Astrocyte (in vitro differentiated cells and primary cell): ENCODE results near the gene TMEM116. TPM values are rescaled to one million over a fixed set of nuclear protein-coding genes. Genes with fewer than 3 reads are reported as not detected.

Experiments used
- DNase-seq: peaks from one replicate; pipeline ENCODE4 v3.0.0-alpha.2; 2010; ENCODE audit warnings: low read depth
- FAIRE-seq: peaks from 2 replicates; lab custom pipeline; 2011; peaks lifted over from hg19 to GRCh38; lab: Jason Lieb, UNC
- H2AFZ ChIP-seq: 2 replicates; pipeline ENCODE4 v1.6.0; 2012; ENCODE audit warnings: low read depth, low read length, inconsistent platforms
- H3K27ac ChIP-seq: 2 replicates; pipeline ENCODE4 v1.5.1; 2011; ENCODE audit warnings: low read depth, low read length, inconsistent platforms
- H3K27me3 ChIP-seq: 2 replicates; pipeline ENCODE4 v1.6.0; 2011; ENCODE audit warnings: low read length, inconsistent platforms; ENCODE audit not compliant: insufficient read depth
- H3K36me3 ChIP-seq: 2 replicates; pipeline ENCODE4 v1.5.1; 2011; ENCODE audit warnings: low read length, inconsistent platforms; ENCODE audit not compliant: insufficient read depth
- H3K4me1 ChIP-seq: 2 replicates; pipeline ENCODE4 v1.5.1; 2011; ENCODE audit warnings: low read length, inconsistent platforms; ENCODE audit not compliant: insufficient read depth
- H3K4me2 ChIP-seq: 2 replicates; pipeline ENCODE4 v1.6.0; 2012; ENCODE audit warnings: low read length, inconsistent platforms
- H3K4me3 ChIP-seq: 2 replicates; pipeline ENCODE4 v1.5.1; 2011; ENCODE audit warnings: low read depth, mild to moderate bottlenecking, low read length, inconsistent platforms; ENCODE audit not compliant: insufficient read depth
- H3K79me2 ChIP-seq: 2 replicates; pipeline ENCODE4 v1.6.0; 2012; ENCODE audit warnings: mild to moderate bottlenecking, low read length, inconsistent platforms; ENCODE audit not compliant: insufficient read depth
- H3K9ac ChIP-seq: 2 replicates; pipeline ENCODE4 v1.6.0; 2012; ENCODE audit warnings: mild to moderate bottlenecking, low read length, inconsistent platforms
- H3K9me3 ChIP-seq: 2 replicates; pipeline ENCODE4 v1.5.1; 2012; ENCODE audit warnings: low read depth, mild to moderate bottlenecking, low read length, inconsistent platforms; ENCODE audit not compliant: insufficient read depth
- H4K20me1 ChIP-seq: 2 replicates; pipeline ENCODE4 v1.6.0; 2012; ENCODE audit warnings: low read length, inconsistent platforms; ENCODE audit not compliant: insufficient read depth
- H3K27ac Mint-ChIP-seq: one replicate; pipeline ENCODE4 v1.8.0; 2021; ENCODE audit warnings: mild to moderate bottlenecking, mixed read lengths; ENCODE audit not compliant: unreplicated experiment
- H3K27me3 Mint-ChIP-seq: one replicate; pipeline ENCODE4 v1.8.0; 2021; ENCODE audit warnings: low read depth, mixed read lengths; ENCODE audit not compliant: unreplicated experiment
- H3K36me3 Mint-ChIP-seq: one replicate; pipeline ENCODE4 v1.8.0; 2021; ENCODE audit warnings: low read depth, mixed read lengths; ENCODE audit not compliant: unreplicated experiment
- H3K4me1 Mint-ChIP-seq: one replicate; pipeline ENCODE4 v1.8.0; 2021; ENCODE audit warnings: low read depth, mixed read lengths; ENCODE audit not compliant: unreplicated experiment
- H3K4me3 Mint-ChIP-seq: one replicate; pipeline ENCODE4 v1.8.0; 2021; ENCODE audit warnings: mild to moderate bottlenecking, moderate library complexity, mixed read lengths; ENCODE audit not compliant: unreplicated experiment
- H3K9me3 Mint-ChIP-seq: one replicate; pipeline ENCODE4 v1.8.0; 2021; ENCODE audit warnings: mild to moderate bottlenecking, mixed read lengths; ENCODE audit not compliant: unreplicated experiment
- CTCF ChIP-seq: IDR thresholded peaks from 2 replicates; pipeline ENCODE4 v1.5.1; 2011; ENCODE audit warnings: low read depth, mild to moderate bottlenecking, inconsistent platforms, low read length, moderate library complexity; ENCODE audit not compliant: insufficient read depth
- EZH2 ChIP-seq: IDR thresholded peaks from 2 replicates; pipeline ENCODE4 v1.6.1; 2012; ENCODE audit warnings: mild to moderate bottlenecking, low read length, inconsistent platforms; ENCODE audit not compliant: insufficient read depth
- total RNA-seq: library from RNA; stranded (reverse); gene quantifications from 2 replicates; pipeline ENCODE4 v1.2.1, GENCODE V29; 2021

TMEM116 gene
- total RNA-seq, 1 donor from 2014 or later = 7.5 TPM

DNA sequence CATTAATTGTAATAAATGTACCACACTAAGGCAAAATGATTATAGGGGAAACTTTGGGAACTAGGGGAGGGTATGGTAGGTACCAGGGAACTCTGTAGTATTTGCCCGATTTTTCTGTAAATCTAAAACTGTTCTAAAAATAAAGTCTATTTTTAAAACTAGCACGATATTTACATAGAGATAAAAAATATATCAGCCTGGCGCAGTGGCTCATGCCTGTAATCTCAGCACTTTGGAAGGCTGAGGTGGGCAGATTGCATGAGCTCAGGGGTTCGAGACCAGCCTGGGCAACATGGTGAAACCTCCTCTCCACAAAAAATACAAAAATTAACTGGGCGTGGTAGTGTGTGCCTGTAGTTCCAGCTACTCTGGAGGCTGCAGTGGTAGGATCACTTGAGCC is 32.4 kb downstream of the TMEM116 start:
- Mint-ChIP-seq H3K36me3 (peaks cover 3% of the 10 kb centered on the region), H3K27ac (no peak overlapping the region), H3K9me3 (no peaks in the 10 kb centered on the region), H3K4me1 (peaks cover 5% of the 10 kb centered on the region), H3K4me3 (no peak overlapping the region), H3K27me3 (no peaks in the 10 kb centered on the region)
- H4K20me1 ChIP-seq = no peaks in the 10 kb centered on the region
- no peak overlapping the region for H3K9ac ChIP-seq
- H3K27me3 ChIP-seq = no peaks in the 10 kb centered on the region
- H3K9me3 ChIP-seq = no peaks in the 10 kb centered on the region
- FAIRE-seq (no peak), DNase-seq (no peak)
- no peaks in the 10 kb centered on the region for H3K79me2 ChIP-seq
- H3K36me3 ChIP-seq = no peaks in the 10 kb centered on the region
- H2AFZ ChIP-seq = no peak overlapping the region
- H3K4me2 ChIP-seq = no peak overlapping the region
- no peak for TF ChIP-seq EZH2
- no peak overlapping the region for H3K27ac ChIP-seq
- H3K4me3 ChIP-seq = no peak overlapping the region
- no peaks in the 10 kb centered on the region for H3K4me1 ChIP-seq

DNA sequence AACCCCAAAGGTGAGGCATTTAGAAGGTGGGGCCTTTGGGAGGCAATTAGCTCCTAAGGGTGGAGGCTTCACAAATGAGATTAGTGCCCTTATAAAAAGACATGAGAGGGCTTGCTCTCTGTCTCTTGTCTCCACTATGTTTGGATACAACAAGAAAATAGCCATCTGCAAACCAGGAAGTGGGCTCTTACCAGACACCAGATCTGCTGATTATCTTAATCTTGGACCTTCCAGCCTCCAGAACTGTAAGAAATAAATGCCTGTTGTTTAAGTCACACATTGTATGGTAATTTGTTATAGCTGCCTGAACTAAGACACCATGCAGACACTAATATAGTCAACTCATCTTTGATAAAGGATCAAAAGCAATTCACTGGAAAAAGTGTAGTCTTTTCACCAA is 34.4 kb downstream of the TMEM116 start:
- DNase-seq (no peak), FAIRE-seq (no peak)
- H3K4me3 ChIP-seq = no peak overlapping the region
- no peaks in the 10 kb centered on the region for H3K27me3 Mint-ChIP-seq
- no peaks in the 10 kb centered on the region for H3K4me1 ChIP-seq
- no peaks in the 10 kb centered on the region for H3K27me3 ChIP-seq
- H3K9me3 ChIP-seq = no peaks in the 10 kb centered on the region
- TF ChIP-seq CTCF (no peak), EZH2 (no peak)
- H3K36me3 Mint-ChIP-seq = peaks cover 3% of the 10 kb centered on the region
- no peaks in the 10 kb centered on the region for H3K79me2 ChIP-seq
- H3K4me2 ChIP-seq = no peak overlapping the region
- no peaks in the 10 kb centered on the region for H4K20me1 ChIP-seq
- H2AFZ ChIP-seq = no peak overlapping the region
- H3K4me3 Mint-ChIP-seq = no peak overlapping the region
- H3K9ac ChIP-seq = no peak overlapping the region
- H3K27ac ChIP-seq = no peak overlapping the region
- no peak overlapping the region for H3K27ac Mint-ChIP-seq
- no peaks in the 10 kb centered on the region for H3K36me3 ChIP-seq
- H3K9me3 Mint-ChIP-seq = no peaks in the 10 kb centered on the region
- peaks cover 5% of the 10 kb centered on the region for H3K4me1 Mint-ChIP-seq

GRCh38 chr12:111976860-111977259 is 36.1 kb downstream of the TMEM116 start:
- Histone ChIP-seq H2AFZ (no peak overlapping the region), H3K27me3 (no peaks in the 10 kb centered on the region), H3K27ac (no peak overlapping the region), H3K79me2 (no peaks in the 10 kb centered on the region), H3K4me3 (no peak overlapping the region), H3K4me2 (no peak overlapping the region), H3K4me1 (no peaks in the 10 kb centered on the region), H4K20me1 (no peaks in the 10 kb centered on the region), H3K9me3 (no peaks in the 10 kb centered on the region), H3K9ac (no peak overlapping the region), H3K36me3 (no peaks in the 10 kb centered on the region)
- H3K9me3 Mint-ChIP-seq = peaks cover 4% of the 10 kb centered on the region
- peak; percentile 5 for FAIRE-seq
- no peak overlapping the region for H3K4me3 Mint-ChIP-seq
- peaks cover 3% of the 10 kb centered on the region for H3K36me3 Mint-ChIP-seq
- peaks cover 1% of the 10 kb centered on the region for H3K4me1 Mint-ChIP-seq
- DNase-seq = no peak
- TF ChIP-seq CTCF = no peak
- H3K27ac Mint-ChIP-seq = no peak overlapping the region
- H3K27me3 Mint-ChIP-seq = no peaks in the 10 kb centered on the region
